Measurements from ENCODE around the gene USP50.
"Not testable (repeated sequence)": the region's sequence is repeated elsewhere in the genome, so short reads cannot be mapped to it uniquely, and the experiment has no call there.

USP50 gene

GRCh38 chr15:50501815-50502214 is 44.7 kb downstream of the USP50 start:
- DNase-seq: no peak

GRCh38 chr15:50500352-50500751 is 46.1 kb downstream of the USP50 start:
- no peak for DNase-seq

- DNase-seq: no peak
Observed at GRCh38 chr15:50496692-50497091, 49.8 kb downstream of the USP50 start.

GRCh38 chr15:50494547-50494946 is 51.9 kb downstream of the USP50 start:
- not testable (repeated sequence) for DNase-seq

- no peak for DNase-seq
Observed at GRCh38 chr15:50493625-50494024, 52.8 kb downstream of the USP50 start.

- DNase-seq: no peak
Observed at GRCh38 chr15:50487287-50487686, 59.2 kb downstream of the USP50 start.

- no peak for DNase-seq
Observed at GRCh38 chr15:50485389-50485788, 61.1 kb downstream of the USP50 start.

GRCh38 chr15:50484781-50485180 is 61.7 kb downstream of the USP50 start:
- no peak for DNase-seq

GRCh38 chr15:50476143-50476542 is 70.3 kb downstream of the USP50 start:
- DNase-seq: no peak

- DNase-seq: no peak
Observed at GRCh38 chr15:50471072-50471471, 75.4 kb downstream of the USP50 start.

- no peak for DNase-seq
Observed at GRCh38 chr15:50463423-50464358, 82.8 kb downstream of the USP50 start.

- no peak for DNase-seq
Observed at GRCh38 chr15:50458348-50459112, 87.9 kb downstream of the USP50 start.

- DNase-seq: peak; percentile 1
Observed at GRCh38 chr15:50452927-50453326, 93.5 kb downstream of the USP50 start.
